SK-N-SH (cell line): Measurements from ENCODE around the gene ZXDC. TPM values are rescaled to one million over a fixed set of nuclear protein-coding genes. Genes with fewer than 3 reads are reported as not detected.

Source experiments
- CTCF ChIA-PET: fragments of 300-600, 350-600 bp; formaldehyde crosslinking; extraction: SDS; loops from one replicate; lab custom pipeline; 2021; lab: Yijun Ruan, JAX
- POLR2A ChIA-PET: fragments of 350-600 bp; sonication (Branson Sonifier 250); formaldehyde crosslinking; extraction: SDS; loops from one replicate; lab custom pipeline; 2020; ENCODE audit warnings: antibody characterized with exemption, inconsistent platforms; lab: Yijun Ruan, JAX
- DNase-seq: peaks from one replicate; pipeline ENCODE4 v3.0.0; 2012
- H2AFZ ChIP-seq: fragments of 200-600 bp; sonication (generic); 2 replicates; pipeline ENCODE4 v1.8.1; 2016; ENCODE audit warnings: antibody characterized with exemption, mild to moderate bottlenecking, low read depth
- H3F3A ChIP-seq: fragments of 200-600 bp; sonication (generic); replicated peaks from 2 replicates; pipeline ENCODE3; 2016; ENCODE audit warnings: antibody characterized with exemption, mild to moderate bottlenecking; ENCODE audit not compliant: insufficient read depth
- H3K27ac ChIP-seq, 2 experiments: fragments of 200-500 bp in 1 of 2; fragments of 200-600 bp in 1 of 2; sonication (Bioruptor generic) in 1 of 2; sonication (generic), shearing (Covaris generic) in 1 of 2; 2 replicates each; pipeline versions ENCODE4 v1.5.1 to v1.6.1; 2014 to 2016; ENCODE audit warnings: low read depth in 2 of 2, inconsistent platforms in 1 of 2, low read length in 1 of 2, mild to moderate bottlenecking in 1 of 2, mixed read lengths in 1 of 2
- H3K27me3 ChIP-seq: fragments of 200-600 bp; sonication (generic), shearing (Covaris generic); 2 replicates; pipeline ENCODE4 v1.6.1; 2016; ENCODE audit warnings: mixed run types; ENCODE audit not compliant: insufficient read depth
- H3K36me3 ChIP-seq, 2 experiments: fragments of 200-500 bp in 1 of 2; fragments of 200-600 bp in 1 of 2; sonication (Bioruptor generic) in 1 of 2; sonication (generic) in 1 of 2; replicated peaks in 1 of 2; 2 replicates each; pipeline versions ENCODE3 to v1.5.1; 2014 to 2016; ENCODE audit warnings: low read length in 1 of 2, mild to moderate bottlenecking in 1 of 2; ENCODE audit not compliant: insufficient read depth in 2 of 2, control insufficient read depth in 1 of 2
- H3K4me1 ChIP-seq, 2 experiments: fragments of 200-500 bp in 1 of 2; fragments of 200-600 bp in 1 of 2; sonication (Bioruptor generic) in 1 of 2; sonication (generic), shearing (Covaris generic) in 1 of 2; 2 replicates each; pipeline versions ENCODE4 v1.5.1 to v1.6.1; 2014 to 2016; ENCODE audit warnings: low read depth in 1 of 2, low read length in 1 of 2, mixed run types in 1 of 2; ENCODE audit not compliant: insufficient read depth in 2 of 2, control insufficient read depth in 1 of 2
- H3K4me2 ChIP-seq: fragments of 200-600 bp; sonication (generic), shearing (Covaris generic); 2 replicates; pipeline ENCODE4 v1.6.1; 2017; ENCODE audit warnings: mixed run types
- H3K4me3 ChIP-seq, 2 experiments: fragments of 200-500 bp in 1 of 2; fragments of 200-600 bp in 1 of 2; sonication (Bioruptor generic) in 1 of 2; sonication (generic), shearing (Covaris generic) in 1 of 2; 2 replicates each; pipeline versions ENCODE4 v1.5.1 to v1.8.1; 2014 to 2016; ENCODE audit warnings: low read depth in 2 of 2, inconsistent platforms in 1 of 2, low read length in 1 of 2, mild to moderate bottlenecking in 1 of 2, mixed read lengths in 1 of 2, moderate library complexity in 1 of 2
- H3K79me2 ChIP-seq: fragments of 200-600 bp; sonication (generic); 2 replicates; pipeline ENCODE4 v1.8.1; 2017; ENCODE audit warnings: mild to moderate bottlenecking; ENCODE audit not compliant: insufficient read depth
- H3K9ac ChIP-seq: fragments of 200-600 bp; sonication (generic); 2 replicates; pipeline ENCODE4 v1.6.1; 2017; ENCODE audit warnings: mixed run types
- H3K9me2 ChIP-seq: fragments of 200-600 bp; sonication (generic); 2 replicates; pipeline ENCODE4 v1.6.1; 2017; ENCODE audit warnings: mixed run types
- H3K9me3 ChIP-seq: fragments of 200-600 bp; sonication (generic); 2 replicates; pipeline ENCODE4 v1.6.1; 2017; ENCODE audit warnings: mixed run types, mild to moderate bottlenecking, moderate library complexity
- H4K20me1 ChIP-seq: fragments of 200-600 bp; sonication (generic); 2 replicates; pipeline ENCODE4 v1.6.1; 2017; ENCODE audit warnings: mild to moderate bottlenecking, mixed run types; ENCODE audit not compliant: insufficient read depth
- CHD2 ChIP-seq: fragments of 150-350 bp; IDR thresholded peaks from 2 replicates; pipeline ENCODE4 v1.6.1; 2018; ENCODE audit warnings: low read length; ENCODE audit not compliant: partially characterized antibody
- EP300 ChIP-seq, 2 experiments: IDR thresholded peaks; 2 replicates each; pipeline versions ENCODE4 v1.4.0 to v1.6.1; 2012; ENCODE audit warnings: borderline replicate concordance in 1 of 2, low read depth in 1 of 2, low read length in 1 of 2
- FOSL2 ChIP-seq: IDR thresholded peaks from 2 replicates; pipeline ENCODE4 v1.4.0; 2012; ENCODE audit warnings: low read depth, mild to moderate bottlenecking, moderate library complexity, borderline replicate concordance
- FOXJ3 ChIP-seq: sonication (generic); formaldehyde crosslinking; IDR thresholded peaks from 2 replicates; pipeline ENCODE4 v1.5.1; 2020; ENCODE audit warnings: mild to moderate bottlenecking, missing genetic modification reagents
- GATA2 ChIP-seq: sonication (generic); formaldehyde crosslinking; IDR thresholded peaks from 2 replicates; pipeline ENCODE4 v1.5.0; 2020; ENCODE audit warnings: mild to moderate bottlenecking, missing genetic modification reagents
- JUND ChIP-seq: IDR thresholded peaks from 2 replicates; pipeline ENCODE4 v1.4.0; 2012
- MXI1 ChIP-seq: IDR thresholded peaks from 2 replicates; pipeline ENCODE4 v1.6.1; 2012; ENCODE audit warnings: mild to moderate bottlenecking, low read depth, low read length, improper control_type of control experiment
- NFIC ChIP-seq: IDR thresholded peaks from 2 replicates; pipeline ENCODE4 v1.4.0; 2012; ENCODE audit warnings: borderline replicate concordance
- PBX3 ChIP-seq: IDR thresholded peaks from 2 replicates; pipeline ENCODE4; 2012
- RAD21 ChIP-seq: IDR thresholded peaks from 2 replicates; pipeline ENCODE4 v1.6.1; 2012; ENCODE audit warnings: mild to moderate bottlenecking, low read length
- RCOR1 ChIP-seq: fragments of 150-350 bp; IDR thresholded peaks from 2 replicates; pipeline ENCODE4 v1.6.1; 2017; ENCODE audit warnings: antibody characterized with exemption, low read length
- RXRA ChIP-seq: IDR thresholded peaks from 2 replicates; pipeline ENCODE4 v1.4.0; 2012; ENCODE audit warnings: low read depth, mild to moderate bottlenecking, borderline replicate concordance
- SIN3A ChIP-seq: IDR thresholded peaks from 2 replicates; pipeline ENCODE4 v1.6.1; 2012; ENCODE audit warnings: low read depth, mild to moderate bottlenecking, low read length, moderate library complexity, borderline replicate concordance
- SMC3 ChIP-seq: IDR thresholded peaks from 2 replicates; pipeline ENCODE4 v1.6.1; 2012; ENCODE audit warnings: low read depth, low read length, improper control_type of control experiment
- TCF12 ChIP-seq: IDR thresholded peaks from 2 replicates; pipeline ENCODE4 v1.4.0; 2012
- TEAD4 ChIP-seq: IDR thresholded peaks from 2 replicates; pipeline ENCODE4 v1.4.0; 2012; ENCODE audit warnings: mild to moderate bottlenecking, borderline replicate concordance; ENCODE audit not compliant: insufficient read depth
- USF2 ChIP-seq: fragments of 150-350 bp; IDR thresholded peaks from 2 replicates; pipeline ENCODE4 v1.6.1; 2017; ENCODE audit warnings: antibody characterized with exemption, low read length, low read depth, borderline replicate concordance
- WGBS: methylation state at CpG from one replicate; pipeline ENCODE4 v1.1.6; 2017; ENCODE audit warnings: low lambda C conversion rate; 5-methylcytosine and 5-hydroxymethylcytosine counted together
- polyA plus RNA-seq, 3 experiments: library from polyadenylated mRNA; depleted of rRNA; stranded (reverse); fragments of >200 nt; gene quantifications; 2 replicates each; pipeline ENCODE4 v1.2.3, GENCODE V29; 2012

The ZXDC gene
- polyA plus RNA-seq, 1 of the 3 experiments (the other 2 are of a cell fraction) = 8.5 TPM

DNA sequence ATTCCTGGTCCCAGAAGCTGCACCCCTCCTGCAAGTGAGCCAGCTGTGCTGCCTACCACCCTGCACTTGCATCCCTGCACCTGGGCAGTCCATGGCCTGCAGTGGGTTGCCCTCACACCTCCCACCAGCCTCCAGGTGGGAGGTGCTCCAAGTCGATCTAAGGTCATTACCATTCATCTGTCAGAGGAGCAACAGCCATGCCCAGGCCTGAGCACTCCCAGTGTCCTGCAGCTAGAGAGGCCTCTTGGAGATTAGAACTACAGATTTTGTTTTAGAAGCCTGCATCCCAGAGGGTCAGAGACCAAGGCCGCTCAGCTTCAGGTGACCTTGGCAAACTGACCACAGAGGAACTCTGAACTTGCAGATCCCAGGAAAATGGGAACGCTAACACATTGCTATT, 9.0 kb upstream of the ZXDC start:
- Histone ChIP-seq H3K4me1 (peaks cover 0 to 34% of the 10 kb centered on the region in 2 experiments; a peak in 1 of 4 replicates), H3K9me2 (no peaks in the 10 kb centered on the region), H3K4me2 (no peak overlapping the region), H3K36me3 (no peaks in the 10 kb centered on the region), H3K79me2 (no peaks in the 10 kb centered on the region), H3K9me3 (no peaks in the 10 kb centered on the region), H3K27ac (no peak overlapping the region)
- DNase-seq = no peak
- TF ChIP-seq PBX3 = no peak
- no peak for TF ChIP-seq FOSL2
- no peak for TF ChIP-seq TEAD4
- TF ChIP-seq SIN3A = no peak
- TF ChIP-seq MXI1 = no peak
- no peak for TF ChIP-seq NFIC
- no peak for TF ChIP-seq EP300 (IDR thresholded peaks at IDR 0.05; ENCODE audit: borderline replicate concordance in 1 of 2, low read depth in 1 of 2, low read length in 1 of 2)
- no peak for TF ChIP-seq RXRA
- TF ChIP-seq SMC3 = no peak
- no peak for TF ChIP-seq RAD21
- no peak for TF ChIP-seq JUND
- no peak for TF ChIP-seq CHD2
- TF ChIP-seq, all 33 proteins: peak for 0
- ChIA-PET CTCF (interaction anchor here (1.2 kb wide), 1 partner anchor 267 kb away, joined by 3 read pairs; no protein-coding TSS in a partner anchor), POLR2A (no interaction called here)
- WGBS = 88% methylated on average over 2 of the region's 3 CpGs
- Histone ChIP-seq H2AFZ (no peak overlapping the region), H4K20me1 (no peaks in the 10 kb centered on the region), H3K4me3 (no peak overlapping the region), H3K9ac (no peak overlapping the region), H3F3A (no peaks in the 10 kb centered on the region), H3K27me3 (no peaks in the 10 kb centered on the region; the same call in 1 of the 2 replicates)

DNA sequence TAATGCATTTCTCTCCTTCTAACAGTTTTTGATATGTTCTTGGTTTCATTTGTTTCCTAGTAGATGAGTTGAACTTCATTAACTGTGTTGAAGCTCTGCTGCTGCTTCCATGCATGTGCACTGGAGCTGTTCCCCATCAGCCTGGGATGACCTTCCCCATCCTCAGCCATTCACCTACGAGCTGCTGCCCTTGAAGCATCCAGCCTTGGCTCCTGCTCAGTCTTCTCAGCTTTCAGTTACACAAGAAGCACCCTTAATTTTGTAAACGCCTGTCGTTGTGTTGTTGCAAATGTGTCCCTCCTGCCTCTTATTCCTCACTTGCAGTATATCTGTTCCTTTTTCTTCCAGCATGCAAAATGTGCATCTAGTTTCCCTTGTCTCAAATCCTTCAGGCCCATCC, 8.5 kb upstream of the ZXDC start:
- CTCF ChIA-PET = interaction anchor here (1.2 to 1.3 kb wide), 2 partner anchors 268 to 350 kb away, joined by 3 read pairs; no protein-coding TSS in a partner anchor
- 72% methylated on average over 3 of the region's 3 CpGs for WGBS

More for the DNA sequence above, 8.5 kb upstream of the ZXDC start:
- Histone ChIP-seq H3K36me3 (no peaks in the 10 kb centered on the region), H3K4me1 (peaks cover 0 to 34% of the 10 kb centered on the region in 2 experiments; a peak in 1 of 4 replicates), H3K4me2 (no peak overlapping the region), H3K27me3 (no peaks in the 10 kb centered on the region; the same call in 1 of the 2 replicates), H3F3A (no peaks in the 10 kb centered on the region), H3K9ac (no peak overlapping the region), H3K79me2 (no peaks in the 10 kb centered on the region), H3K4me3 (no peak overlapping the region), H3K9me2 (no peaks in the 10 kb centered on the region), H4K20me1 (no peaks in the 10 kb centered on the region), H2AFZ (no peak overlapping the region), H3K27ac (no peak overlapping the region)
- POLR2A ChIA-PET = no interaction called here
- TF ChIP-seq RCOR1 (no peak), RAD21 (no peak), TCF12 (no peak), FOXJ3 (CRISPR knock-in tag) (no peak), GATA2 (CRISPR knock-in tag) (no peak), USF2 (no peak), EP300 (IDR thresholded peaks at IDR 0.05; ENCODE audit: borderline replicate concordance in 1 of 2, low read depth in 1 of 2, low read length in 1 of 2) (no peak)
- TF ChIP-seq, all 33 proteins: peak for 0
- no peak for DNase-seq
- H3K9me3 ChIP-seq = no peaks in the 10 kb centered on the region
